ENCODE data around the gene FGF4. TPM values are rescaled to one million over a fixed set of nuclear protein-coding genes. Genes with fewer than 3 reads are reported as not detected.
A peak's percentile ranks its signal among the peaks of the same experiment; 100 is the strongest.
"Not testable (repeated sequence)": the region's sequence is repeated elsewhere in the genome, so short reads cannot be mapped to it uniquely, and the experiment has no call there.

FGF4 gene
- total RNA-seq, 1 donor from 2014 or later: 9.2 TPM

DNA sequence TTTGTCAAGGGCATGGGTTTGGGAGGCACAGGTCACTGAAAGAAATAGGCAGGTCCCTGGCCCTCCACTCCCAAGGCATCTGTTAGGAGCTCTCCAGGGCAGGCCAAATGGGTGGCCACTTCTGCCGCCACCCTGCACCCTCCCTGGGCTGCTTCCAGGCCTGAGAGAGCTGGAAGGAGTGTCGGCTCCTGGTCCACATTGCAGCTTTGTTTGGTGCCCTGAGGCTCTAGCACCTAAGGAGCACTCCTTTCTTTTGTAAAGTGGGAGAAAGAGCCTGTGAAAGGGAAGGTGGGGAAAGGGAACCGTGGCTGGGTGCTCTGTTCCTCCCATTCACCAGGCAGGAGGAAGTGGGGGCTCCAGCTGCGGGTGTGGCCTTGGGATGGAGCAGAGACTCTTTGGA lies 12.3 kb upstream of the FGF4 start:
- no peak for ATAC-seq
- no peak for DNase-seq (ENCODE audit: low spot score)
- intact Hi-C loops (cut with DNase I): no loop called here

DNA sequence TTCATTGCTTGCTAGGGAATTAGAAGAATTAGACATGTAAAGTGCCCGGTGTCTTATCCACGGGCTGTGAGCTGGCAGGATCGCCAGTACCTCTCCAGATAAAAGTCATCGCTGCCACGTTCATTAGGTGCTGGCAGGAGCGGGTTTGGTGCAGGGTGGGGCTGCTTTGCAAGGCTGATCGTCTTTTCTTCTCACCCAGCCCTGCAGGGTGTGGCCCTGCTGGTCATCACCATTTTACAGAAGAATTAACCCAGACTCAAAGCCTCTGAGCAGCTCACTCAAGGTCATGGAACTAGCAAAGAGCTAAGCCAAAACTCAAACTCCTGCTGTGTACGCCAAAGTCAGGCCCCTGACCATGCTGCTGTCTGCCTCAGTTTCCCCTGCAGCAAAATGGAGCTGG lies 6.1 kb upstream of the FGF4 start:
- intact Hi-C loops (cut with DNase I): no loop called here
- ATAC-seq: no peak
- no peak for DNase-seq (ENCODE audit: low spot score)

DNA sequence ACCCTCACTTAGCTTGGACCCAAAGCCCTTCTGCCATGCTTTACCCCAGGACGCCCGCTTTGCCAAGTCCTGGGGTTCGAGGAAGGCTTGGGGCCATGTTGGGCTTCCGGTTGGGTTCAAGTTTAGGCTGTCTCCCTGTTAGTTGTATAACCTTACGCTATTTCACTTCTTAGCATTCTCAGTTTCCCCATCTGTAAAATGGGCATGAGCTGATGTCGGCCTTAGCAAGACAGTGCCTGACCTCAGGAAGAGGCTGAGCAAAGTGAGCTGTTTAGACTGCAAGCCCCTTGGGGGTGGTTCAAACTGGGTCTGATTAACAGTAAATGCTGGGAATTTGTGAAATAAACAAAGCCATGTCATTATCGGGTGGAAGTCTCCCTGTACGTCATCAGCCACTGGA lies 3.2 kb upstream of the FGF4 start:
- ATAC-seq (no peak), DNase-seq (ENCODE audit: low spot score) (no peak)
- intact Hi-C loops (cut with DNase I): no loop called here

DNA sequence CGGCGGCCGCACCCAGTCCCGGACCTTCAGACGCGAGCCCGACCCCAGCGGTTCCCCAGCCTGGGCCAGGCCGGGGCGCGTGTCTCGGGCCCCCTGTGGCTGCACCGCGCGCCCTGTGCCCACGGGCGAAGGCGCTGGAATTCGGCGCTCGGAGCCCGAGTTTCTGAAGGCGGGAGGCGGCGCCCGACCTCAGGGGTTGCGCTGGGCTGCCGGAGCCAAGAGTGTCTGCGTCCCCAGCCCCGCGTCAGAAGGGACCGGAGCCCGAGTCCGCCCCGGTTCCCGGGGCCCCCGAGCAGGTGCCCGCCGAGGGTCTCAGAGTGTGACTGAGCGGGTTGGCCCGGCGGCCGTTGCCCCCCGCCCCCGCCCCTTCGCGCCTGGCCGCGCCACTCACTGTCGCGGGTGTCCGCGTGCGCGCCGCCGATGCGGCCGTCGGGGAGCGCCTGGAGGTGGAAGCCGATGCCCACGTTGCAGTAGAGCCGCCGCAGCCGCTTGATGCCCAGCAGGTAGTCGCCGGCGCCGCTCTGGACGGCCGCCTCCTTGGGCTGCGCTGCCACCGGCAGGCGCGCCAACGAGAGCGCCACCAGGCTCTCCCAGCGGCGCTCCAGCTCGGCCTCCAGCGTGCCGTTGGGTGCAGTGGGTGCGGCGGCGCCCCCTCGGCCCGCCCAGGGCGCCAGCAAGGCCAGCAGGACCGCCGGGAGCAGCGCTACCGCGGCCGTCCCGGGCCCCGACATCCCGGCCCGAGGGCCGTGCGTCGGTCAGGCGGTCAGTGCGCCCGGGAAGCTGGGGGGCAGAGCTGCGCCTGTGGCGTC lies 583 bp downstream of the FGF4 start:
- intact Hi-C loops (cut with DNase I): no loop called here
- ATAC-seq: no peak

DNA sequence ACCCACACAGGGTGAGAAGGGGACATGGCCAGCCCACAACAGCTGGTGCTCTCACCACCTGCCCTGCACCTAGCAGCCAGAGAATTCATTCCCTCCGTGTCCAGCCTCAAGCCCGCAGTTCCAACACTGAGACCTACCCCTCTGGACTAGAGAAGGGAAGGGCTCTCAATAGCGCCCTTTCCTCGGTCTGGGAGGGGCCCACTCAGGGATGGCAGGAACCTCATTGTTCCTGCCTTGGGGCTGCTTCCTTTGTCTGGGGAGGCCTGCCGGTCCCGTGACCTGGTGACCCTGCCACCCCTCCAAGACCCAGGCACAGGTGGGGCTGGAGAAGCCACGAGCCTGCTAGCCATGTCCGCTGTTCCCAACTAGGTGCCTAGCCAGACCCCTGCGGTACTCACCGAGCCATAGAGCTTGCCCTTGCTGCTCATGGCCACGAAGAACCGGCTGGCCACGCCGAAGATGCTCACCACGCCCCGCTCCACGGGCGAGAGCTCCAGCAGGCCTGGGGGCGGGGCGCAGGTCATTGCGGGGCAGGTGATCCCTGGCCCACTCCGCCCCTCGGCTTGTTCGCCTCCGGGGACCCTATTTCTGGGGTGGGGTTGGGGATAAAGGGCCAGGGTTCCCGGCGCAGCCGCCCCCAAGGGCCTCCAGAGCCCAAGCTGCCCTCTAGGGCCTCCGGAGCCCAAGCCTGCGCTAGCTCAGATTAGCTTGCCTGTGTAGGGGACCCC lies 1.4 kb downstream of the FGF4 start:
- intact Hi-C loops (cut with DNase I): no loop called here
- ATAC-seq (no peak), DNase-seq (ENCODE audit: low spot score) (no peak)

More for the DNA sequence above, 583 bp downstream of the FGF4 start:
- no peak for DNase-seq (ENCODE audit: low spot score)

DNA sequence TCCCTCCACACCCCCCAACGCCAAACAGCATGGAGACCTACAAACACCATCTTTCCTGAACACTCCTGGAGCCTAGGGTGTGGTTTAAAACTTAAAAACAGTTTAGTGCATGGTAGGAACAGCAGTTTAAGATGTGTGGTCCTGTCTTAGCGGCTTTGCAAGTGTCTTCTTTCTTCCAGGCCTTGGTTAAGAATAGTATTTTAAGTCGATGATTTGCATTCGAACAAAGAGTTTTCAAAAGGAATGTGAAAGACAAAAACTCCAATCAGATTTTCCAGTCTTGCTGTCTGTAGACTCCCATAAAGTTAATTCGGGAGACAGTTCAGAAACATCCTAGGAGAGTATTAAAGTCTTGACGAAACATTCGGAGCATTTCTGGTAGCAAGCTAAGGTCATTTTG lies 3.7 kb downstream of the FGF4 start:
- no peak for ATAC-seq
- intact Hi-C loops (cut with DNase I): no loop called here
- no peak for DNase-seq (ENCODE audit: low spot score)

DNA sequence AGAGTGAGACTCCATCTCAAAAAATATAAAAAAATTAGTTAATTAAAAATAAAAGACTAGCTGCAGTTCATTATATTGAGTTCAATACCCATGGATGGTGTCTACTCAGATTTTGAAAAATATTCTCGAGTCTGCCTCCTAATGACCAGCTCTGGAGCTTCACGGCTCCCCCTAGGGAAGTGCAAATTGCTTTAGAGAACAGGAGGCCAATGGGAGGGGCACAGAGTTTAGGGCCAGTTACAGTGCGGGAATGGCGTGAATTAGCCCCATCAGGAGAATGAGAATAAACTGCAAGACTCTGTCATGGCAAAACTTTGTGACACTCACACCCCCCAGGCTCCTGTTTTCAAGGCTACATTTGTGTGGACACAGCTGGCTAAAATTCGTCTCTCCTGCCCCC lies 4.6 kb downstream of the FGF4 start:
- DNase-seq (ENCODE audit: low spot score) (no peak), ATAC-seq (no peak)
- intact Hi-C loops (cut with DNase I): no loop called here

DNA sequence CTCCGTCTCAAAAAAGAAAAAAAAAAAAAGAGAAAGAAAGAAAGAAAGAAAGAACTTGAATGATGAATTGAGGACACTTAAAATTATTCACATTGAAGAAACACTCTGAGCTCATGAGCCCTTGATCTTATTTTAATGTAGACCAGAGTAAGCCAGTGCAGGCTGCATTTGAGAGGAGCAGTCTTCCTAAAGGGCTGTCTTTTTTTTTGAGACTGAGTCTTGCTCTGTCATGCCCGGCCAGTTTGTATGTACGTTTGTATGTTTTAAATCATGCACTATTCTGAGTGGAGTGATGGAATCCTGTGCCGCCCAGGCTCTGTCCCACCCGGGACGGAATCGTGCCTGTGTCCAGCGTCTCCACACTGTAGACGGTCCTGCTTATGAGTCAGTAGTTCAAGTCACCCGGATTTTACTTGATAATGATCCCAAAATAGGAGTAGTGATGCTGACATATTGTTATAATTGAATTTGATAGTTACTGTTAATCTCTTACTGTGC lies 9.6 kb downstream of the FGF4 start:
- intact Hi-C loops (cut with DNase I): no loop called here
- ATAC-seq: no peak
- DNase-seq (ENCODE audit: low spot score): no peak

DNA sequence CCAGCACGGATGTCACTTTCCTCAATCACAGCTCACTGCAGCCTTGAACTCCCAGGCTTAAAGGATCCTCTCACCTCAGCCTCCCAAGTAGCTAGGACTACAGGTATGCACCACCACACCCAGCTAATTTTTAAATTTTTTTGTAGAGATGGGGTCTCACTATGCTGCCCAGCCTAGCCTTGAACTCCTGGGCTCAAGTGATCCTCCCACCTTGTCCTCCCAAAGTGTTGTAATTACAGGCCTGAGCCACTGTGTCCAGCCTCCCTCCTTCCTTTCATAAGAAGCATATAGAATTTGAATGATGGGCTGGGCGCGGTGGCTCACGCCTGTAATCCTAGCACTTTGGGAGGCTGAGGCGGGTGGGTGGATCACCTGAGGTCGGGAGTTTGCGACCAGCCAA lies 10.2 kb downstream of the FGF4 start:
- ATAC-seq; intact Hi-C loops (cut with DNase I); DNase-seq (ENCODE audit: low spot score): not testable (repeated sequence)

DNA sequence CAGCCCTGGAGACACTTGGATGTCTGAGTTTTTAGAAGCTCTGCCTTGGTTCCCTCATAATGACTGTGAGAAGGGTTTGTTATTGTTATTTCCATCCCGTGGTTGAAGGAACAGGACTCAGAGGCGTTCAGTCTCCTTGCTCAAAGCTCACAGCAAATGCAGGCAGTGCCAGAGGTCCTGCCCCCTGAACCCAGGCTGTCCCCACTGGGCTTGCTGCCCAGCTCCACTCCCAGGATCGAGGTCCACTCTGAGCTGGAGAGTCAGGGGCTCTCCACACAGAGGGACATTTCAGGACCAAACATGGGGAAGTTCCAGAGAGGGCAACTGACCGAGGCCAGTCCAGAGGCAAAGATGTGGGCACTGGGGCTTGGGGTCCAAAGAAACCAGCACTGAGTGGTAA lies 14.8 kb downstream of the FGF4 start:
- DNase-seq (ENCODE audit: low spot score): no peak
- ATAC-seq: no peak
- intact Hi-C loops (cut with DNase I): no loop called here

DNA sequence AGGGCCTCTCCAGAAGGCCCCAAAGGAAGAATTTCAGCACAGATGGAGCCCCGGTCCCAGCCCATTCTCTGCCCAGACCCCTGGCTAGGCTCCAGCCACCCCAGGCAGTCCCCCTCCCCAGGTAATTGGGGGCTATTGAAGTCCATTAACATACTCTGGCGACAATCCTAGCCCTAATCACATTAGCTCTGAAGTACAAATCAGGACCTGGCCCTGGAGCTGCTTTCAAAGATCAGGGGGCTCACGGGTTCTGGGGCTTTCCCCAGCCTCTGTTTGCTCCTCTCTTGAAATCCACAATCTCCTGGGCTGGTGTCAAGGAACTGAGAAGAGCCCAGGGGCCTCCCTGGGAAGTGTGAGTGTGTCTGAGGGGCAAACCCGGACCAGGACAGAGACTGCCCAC lies 22.3 kb downstream of the FGF4 start:
- ATAC-seq (no peak), DNase-seq (ENCODE audit: low spot score) (no peak)
- intact Hi-C loops (cut with DNase I): no loop called here

DNA sequence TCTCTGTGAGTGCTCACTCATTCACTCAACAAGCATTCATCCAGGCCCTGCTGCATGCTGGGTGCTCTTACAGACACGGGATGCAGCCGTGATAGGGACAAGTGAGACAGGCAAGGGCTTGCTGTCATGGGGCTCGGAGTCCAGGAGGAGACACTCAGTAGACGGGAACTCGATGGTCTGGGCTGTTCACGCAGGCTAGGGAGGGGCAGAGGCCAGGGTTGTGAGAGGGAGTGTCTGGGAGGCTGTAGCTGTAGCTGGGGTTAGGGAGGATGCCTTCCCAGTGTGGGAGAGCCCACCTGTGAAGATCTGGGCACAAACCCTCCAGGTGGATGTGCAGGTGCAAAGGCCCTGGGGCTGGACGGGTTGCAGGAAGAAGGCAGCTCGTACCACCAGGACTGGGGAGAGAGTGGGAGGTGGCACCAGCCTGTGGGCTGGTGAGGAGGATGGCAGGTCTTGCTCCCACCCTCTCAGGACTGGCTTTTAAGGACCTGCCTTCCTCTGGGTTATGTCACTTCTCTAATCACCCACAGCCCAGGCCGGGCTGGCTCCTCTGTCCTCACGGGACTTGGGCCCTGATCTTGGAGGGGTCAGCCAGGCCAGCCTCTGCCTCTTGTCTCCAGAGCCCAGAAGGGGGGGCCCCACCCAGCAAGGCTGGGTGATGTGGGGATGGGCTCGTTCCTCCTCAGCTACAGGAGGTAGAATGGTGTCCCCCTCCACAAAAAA lies 24.1 kb downstream of the FGF4 start:
- no peak for DNase-seq (ENCODE audit: low spot score)
- no peak for ATAC-seq
- intact Hi-C loops (cut with DNase I): no loop called here

DNA sequence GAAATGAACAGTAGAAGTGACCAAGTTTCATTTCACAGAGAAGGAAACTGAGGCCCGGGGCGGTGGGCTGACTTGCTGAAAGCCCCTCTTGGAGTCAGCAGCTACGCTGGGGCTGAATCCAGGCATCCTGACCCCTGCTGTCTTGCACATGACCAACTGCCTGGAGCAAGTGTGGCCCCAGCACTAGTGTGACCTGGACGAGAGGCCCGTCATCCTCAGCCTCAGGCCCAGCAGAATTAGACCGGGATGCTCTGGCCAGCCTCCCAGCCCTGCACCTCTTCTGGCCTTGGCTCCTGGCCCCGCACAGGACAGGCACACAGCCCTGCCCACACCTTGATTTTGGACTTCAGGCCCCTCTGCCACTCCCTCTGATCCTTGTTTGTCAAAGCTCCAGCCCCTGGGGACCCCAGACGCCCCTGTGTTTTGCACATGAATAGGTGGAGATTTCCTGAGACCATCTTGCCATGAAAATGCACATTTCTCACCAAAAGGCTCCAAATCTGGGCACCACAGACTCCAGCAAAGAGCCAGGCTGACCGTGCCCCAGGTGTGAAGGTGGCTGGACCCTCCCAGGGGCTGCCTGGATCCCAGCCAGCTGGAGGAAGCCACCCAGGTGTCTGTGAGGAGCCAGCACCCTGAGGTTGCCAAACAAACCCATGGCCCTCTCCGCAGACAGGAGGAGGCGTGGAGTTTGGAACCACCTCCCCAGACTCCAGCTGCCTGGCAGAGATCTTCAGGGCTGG lies 24.9 kb downstream of the FGF4 start:
- intact Hi-C loops (cut with DNase I): no loop called here
- ATAC-seq (no peak), DNase-seq (ENCODE audit: low spot score) (no peak)

DNA sequence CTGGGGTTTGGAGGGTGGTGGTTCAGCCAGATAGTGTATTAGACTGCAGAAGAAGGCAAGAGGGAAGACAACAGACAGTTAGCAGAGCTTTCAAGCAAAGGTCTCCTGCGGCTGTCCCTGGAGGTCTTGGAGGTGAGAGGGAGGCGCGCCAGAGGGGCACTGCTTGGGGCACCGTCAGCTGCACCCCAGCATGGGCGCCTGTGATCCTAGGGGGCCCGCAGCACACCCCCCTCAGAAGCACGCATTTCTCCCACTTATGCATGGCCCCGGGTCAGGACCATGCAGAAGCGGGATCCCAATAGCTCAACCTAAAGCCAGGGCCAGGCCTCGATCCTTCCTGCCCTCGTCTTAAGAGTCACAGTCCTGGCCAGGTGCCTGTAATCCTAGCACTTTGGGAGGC lies 26.5 kb downstream of the FGF4 start:
- intact Hi-C loops (cut with DNase I): no loop called here
- ATAC-seq (no peak), DNase-seq (ENCODE audit: low spot score) (no peak)

DNA sequence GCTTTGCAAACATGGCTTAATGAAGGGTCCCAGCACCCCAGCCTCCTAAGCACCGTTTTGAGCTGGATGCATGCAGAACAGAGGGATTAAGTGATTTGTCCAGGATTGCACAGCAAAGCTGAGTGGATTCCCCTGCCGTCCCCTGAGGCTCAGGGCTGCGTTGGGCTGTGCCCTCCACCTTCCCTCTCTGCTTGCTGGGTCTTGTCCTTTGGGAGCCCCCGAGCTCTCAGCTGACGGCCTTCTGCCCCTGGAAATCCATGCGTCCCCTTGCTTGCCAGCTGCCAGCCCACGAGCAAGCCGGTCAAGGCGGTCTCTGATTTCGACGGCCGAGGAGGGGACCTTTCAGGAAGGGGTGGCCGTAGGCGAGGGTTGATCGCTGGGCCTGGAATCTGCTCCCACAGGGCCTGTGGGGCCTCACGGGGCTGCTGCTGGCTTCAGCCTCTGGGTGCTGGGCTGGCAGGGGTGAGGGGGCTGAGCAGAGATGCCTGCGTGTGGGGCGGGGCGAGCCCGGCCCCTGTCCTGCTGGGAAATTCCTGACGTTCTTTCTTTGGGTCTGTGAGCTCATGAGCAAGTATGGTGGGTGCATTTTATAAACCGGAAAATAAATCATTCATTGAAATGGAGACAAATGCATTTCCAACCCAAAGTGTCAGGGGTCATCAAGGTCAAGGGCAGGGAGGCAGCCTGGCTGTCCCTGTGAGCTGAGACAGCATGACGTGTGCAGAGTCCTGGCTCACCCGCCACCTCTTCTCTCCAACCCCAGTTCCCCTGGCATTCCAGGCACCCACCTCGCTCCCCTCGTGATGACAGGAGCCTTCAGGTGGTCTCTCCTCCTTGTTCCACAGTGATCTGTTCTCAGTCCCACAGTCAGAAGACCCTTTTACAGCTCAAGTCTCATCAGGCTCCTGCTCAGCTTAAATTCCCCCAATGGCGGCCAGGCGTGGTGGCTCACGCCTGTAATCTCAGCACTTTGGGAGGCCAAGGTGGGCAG lies 28.1 kb downstream of the FGF4 start:
- intact Hi-C loops (cut with DNase I): no loop called here
- DNase-seq (ENCODE audit: low spot score): no peak
- peak; percentile 78 for ATAC-seq

DNA sequence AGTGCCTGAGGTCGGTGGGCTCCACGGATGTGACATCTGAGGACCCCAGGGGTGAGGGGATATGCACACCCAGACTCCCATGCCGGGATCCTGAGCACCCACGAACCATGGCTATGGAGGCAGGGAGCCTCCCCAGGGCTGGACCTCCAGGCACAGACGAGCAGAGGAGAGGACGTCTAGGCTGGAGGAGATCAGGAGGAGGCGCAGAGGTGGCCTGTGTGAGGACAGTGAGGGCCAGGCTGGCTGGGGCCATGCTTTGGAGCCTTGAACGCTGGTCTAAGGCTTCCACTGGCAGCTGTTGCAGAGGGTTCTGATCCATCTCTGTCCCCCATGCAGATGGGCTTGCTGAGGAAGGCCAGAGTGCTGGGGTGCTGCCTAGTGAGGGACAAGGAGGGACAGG lies 29.0 kb downstream of the FGF4 start:
- intact Hi-C loops (cut with DNase I): no loop called here
- ATAC-seq: no peak
- DNase-seq (ENCODE audit: low spot score): no peak

DNA sequence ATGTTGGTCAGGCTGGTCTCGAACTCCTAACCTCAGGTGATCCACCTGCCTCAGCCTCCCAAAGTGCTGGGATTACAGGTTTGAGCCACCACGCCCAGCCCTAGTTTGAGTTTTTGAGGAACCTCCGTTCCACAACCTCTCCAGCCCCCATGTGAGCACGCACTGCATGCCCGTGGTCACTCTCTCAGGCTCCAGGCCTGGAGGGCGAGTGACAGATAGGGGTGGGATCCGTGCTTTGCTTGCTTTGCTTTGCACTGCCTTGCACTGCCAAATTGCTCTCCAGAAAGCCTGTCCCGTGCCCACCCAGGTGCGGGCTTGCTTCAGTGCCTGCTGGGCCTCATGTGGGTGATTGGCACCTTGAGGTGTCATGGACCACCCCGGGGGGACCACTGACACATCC lies 29.9 kb downstream of the FGF4 start:
- no peak for ATAC-seq
- DNase-seq (ENCODE audit: low spot score): no peak
- intact Hi-C loops (cut with DNase I): no loop called here

DNA sequence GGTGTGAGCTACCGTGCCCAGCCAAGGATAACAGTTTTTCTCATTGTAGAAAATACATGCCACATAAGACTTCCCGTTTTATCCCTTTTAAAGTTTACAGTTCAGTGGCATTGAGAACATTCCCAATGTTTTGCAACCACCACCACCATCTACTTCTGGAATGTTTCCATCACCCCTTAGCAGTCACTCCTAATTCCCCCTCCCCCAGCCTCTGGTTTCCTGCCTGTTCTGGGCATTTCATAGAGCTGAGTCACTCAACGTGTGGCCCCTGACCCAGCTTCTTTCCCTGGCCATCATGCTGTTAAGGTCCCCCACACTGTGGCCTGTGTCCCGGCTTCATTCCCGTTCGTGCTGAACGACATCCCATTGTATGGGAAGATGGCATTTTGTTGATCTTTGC lies 30.7 kb downstream of the FGF4 start:
- intact Hi-C loops (cut with DNase I): no loop called here
- DNase-seq (ENCODE audit: low spot score) (no peak), ATAC-seq (no peak)

Measured in sciatic nerve (tissue), 2 donors.